ENCODE results near the gene ZNF274.
"Not testable (repeated sequence)": the region's sequence is repeated elsewhere in the genome, so short reads cannot be mapped to it uniquely, and the experiment has no call there.

Gene ZNF274

DNA sequence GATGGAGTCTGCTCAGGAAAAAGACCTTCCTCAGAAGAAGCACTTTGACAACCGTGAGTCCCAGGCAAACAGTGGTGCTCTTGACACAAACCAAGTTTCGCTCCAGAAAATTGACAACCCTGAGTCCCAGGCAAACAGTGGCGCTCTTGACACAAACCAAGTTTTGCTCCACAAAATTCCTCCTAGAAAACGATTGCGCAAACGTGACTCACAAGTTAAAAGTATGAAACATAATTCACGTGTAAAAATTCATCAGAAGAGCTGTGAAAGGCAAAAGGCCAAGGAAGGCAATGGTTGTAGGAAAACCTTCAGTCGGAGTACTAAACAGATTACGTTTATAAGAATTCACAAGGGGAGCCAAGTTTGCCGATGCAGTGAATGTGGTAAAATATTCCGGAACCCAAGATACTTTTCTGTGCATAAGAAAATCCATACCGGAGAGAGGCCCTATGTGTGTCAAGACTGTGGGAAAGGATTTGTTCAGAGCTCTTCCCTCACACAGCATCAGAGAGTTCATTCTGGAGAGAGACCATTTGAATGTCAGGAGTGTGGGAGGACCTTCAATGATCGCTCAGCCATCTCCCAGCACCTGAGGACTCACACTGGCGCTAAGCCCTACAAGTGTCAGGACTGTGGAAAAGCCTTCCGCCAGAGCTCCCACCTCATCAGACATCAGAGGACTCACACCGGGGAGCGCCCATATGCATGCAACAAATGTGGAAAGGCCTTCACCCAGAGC is 29.6 kb downstream of the ZNF274 start:
- no peak for DNase-seq

- no peak for DNase-seq
These were observed 30.2 kb downstream of the ZNF274 start for GRCh38 chr19:58213075-58213369.

- DNase-seq, result no peak
These were observed 34.2 kb downstream of the ZNF274 start for GRCh38 chr19:58217069-58217481.

DNA sequence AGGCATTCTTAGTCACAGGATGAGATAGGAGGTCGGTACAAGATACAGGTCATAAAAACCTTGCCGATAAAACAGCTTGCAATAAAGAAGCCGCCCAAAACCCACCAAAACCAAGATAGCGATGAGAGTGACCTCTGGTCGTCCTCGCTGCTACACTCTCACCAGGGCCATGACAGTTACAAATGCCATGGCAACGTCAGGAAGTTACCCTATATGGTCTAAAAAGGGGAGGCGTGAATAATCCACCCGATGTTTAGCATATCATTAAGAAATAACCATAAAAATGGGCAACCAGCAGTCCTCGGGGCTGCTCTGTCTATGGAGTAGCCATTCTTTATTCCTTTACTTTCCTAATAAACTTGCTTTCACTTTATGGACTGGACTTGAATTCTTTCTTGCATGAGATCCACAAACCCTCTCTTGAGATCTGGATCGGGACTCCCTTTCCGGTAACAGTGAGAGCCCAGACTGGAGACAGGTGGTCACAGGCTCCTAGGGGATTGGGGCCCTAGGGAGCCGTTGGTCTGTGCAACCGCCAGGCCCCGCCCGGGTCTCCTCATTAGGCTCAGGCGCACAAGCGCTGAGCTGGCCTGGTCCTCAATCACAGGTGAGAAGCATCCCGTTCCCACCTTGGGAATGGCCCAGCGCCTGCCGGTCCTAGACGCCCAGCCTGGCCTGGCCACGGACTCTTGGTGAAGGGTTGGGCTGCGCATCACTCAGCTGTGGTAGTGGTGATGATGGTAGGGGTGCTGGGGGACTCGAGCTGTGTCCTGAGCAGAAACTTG is 34.9 kb downstream of the ZNF274 start:
- DNase-seq, result no peak

DNA sequence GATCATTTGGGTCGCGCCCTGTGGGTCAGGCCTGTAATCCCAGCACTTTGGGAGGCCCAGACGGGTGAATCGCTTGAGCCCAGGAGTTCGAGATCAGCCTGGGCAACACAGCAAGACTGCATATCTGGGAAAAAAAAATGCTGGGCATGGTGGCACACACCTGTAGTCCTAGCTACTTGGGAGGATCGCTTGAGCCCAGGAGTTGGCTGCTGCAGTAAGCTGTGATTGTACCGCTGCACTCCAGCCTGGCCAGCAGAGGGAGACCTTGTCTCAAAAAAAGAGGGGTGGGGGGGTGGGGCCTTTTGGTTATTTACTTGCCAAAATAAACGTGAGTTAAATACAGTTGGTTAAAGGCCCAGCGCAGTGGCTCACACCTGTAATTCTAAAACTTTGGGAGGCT is 36.0 kb downstream of the ZNF274 start:
- no peak for DNase-seq

DNA sequence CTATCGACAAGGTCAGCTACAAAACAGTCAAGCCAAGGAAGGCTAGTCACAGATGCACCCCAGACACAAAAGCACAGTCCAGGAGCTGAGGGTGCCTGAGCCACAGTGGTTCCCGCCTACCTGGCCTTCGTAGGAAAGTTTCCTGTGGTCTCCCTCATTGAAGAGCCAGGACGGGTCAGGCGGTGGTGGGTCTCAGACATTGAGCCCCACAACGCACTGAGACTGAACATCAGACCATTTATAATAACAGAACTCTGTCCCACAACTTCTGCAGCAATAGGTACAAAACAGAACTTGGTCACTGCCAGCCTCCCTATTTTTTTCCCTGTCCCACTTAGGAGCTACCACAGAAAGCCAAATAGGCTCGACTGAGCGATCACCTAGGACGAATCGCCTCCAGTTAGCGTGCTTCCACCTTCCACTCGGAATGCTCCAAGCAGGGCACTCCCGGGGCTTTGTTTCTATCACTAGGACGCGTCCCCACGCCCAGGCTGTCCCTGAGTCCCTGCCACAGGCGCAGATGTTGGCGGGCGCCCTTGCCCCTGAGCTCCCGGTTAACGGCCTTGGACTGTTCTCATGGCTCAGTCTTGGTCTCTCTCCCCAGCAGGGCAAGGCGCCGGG is 45.2 kb downstream of the ZNF274 start:
- no peak for DNase-seq

DNA sequence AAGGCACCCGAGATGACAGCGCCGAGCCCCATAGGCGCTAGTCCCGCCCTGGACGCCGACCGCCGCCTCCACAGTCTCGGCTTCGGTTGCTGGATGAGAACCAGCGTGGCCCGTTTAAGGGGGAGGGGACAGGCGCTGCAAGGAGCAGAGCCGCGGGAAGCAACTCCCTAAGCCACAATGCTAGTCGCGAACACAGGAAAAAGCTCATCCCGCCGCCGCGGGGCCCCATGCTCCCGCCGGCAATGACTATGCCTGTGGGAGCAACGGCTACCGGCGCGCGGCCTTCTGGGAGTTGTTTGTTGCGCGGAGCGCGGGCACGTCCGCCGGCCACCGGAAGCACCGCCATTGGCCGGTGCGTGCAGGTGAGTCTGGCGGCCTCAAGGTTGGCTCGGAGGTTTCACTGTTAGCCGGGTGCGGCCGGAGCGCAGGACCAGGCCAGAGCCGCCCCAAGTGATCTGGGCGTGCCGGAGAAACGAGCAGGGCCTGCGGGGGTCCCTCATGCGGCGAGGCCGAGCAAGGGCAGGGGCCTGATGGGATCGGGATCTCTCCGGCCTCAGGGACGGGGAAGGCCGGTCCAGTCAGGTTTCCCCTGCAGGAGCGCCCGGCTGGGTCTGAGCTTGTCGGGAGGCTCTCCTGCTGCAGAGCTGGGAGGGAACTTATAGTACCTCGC is 45.9 kb downstream of the ZNF274 start, which contains the start of gene ZNF544:
TSS of gene ZNF544 (plus strand) at position 330 of the 670 bp plus-strand sequence. CDS start 15,110 bp downstream, outside the sequence.
- DNase-seq, result peak; percentile 57 to 82

GRCh38 chr19:58229255-58229639 is 46.4 kb downstream of the ZNF274 start:
- DNase-seq, result no peak

- DNase-seq, result no peak
These were observed 54.5 kb downstream of the ZNF274 start for GRCh38 chr19:58237324-58237723.

GRCh38 chr19:58243351-58243750 is 60.5 kb downstream of the ZNF274 start:
- DNase-seq, result no peak

DNA sequence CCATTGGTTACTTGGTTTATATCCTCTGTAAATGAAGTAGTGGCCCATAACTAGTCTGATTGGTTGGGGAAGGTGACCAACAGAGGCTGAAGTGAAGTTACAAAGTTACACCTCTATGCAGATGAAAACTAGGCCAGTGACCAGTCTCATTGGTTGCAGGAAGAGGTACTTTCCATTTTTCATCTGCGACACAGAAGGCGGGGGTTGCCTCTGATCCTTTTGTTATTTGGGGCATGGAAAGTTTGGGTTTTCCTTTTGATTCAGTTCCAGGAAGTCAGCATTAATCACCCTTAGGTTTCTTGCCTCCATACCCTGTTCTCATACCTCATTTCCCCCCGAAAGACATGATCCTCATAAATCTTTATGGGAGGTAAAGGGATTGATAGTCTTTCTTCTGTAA is 66.0 kb downstream of the ZNF274 start:
- no peak for DNase-seq

DNA sequence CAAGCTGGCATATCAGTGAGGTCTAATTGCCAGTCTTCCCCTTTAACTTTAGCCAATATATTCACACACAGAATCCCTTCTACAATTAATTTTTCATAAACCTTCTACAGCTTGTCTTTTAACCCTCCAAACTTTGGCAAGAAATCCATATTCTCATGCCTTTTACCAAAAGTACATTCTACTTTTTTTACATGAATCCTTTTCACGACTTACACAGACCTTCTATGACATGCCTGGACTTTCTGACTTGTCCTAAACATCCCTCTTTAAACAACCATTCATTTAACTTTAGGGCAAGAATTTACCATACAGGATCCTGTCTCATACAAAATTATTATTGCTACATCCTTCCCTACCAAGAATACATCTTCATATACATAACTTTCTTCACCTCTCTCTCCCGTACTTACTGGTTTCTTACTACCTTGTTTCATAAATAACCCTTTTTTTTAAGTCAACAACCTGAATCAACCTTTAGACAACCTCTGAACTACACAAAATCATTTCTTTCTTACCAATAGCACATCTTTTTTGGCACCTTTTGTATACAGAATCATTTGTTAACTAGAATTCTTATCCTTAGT is 69.3 kb downstream of the ZNF274 start:
- DNase-seq, result peak in 1 of 2 experiments; percentile 10

DNA sequence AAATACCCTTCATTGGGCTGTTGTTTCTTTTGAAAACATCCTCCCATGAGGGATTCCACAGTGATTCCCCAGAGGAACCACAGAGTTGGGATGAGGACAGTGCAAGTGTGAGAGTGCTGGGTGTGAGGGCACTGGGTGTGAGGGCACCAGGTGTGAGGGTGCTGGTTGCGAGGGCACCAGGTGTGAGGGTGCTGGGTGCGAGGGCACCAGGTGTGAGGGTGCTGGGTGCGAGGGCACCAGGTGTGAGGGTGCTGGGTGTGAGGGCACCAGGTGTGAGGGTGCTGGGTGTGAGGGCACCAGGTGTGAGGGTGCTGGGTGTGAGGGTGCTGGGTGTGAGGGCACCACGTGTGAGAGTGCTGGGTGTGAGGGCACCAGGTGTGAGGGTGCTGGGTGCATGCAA is 75.4 kb downstream of the ZNF274 start:
- not testable (repeated sequence) for DNase-seq

- no peak for DNase-seq
These were observed 78.7 kb downstream of the ZNF274 start for GRCh38 chr19:58261600-58261967.

DNA sequence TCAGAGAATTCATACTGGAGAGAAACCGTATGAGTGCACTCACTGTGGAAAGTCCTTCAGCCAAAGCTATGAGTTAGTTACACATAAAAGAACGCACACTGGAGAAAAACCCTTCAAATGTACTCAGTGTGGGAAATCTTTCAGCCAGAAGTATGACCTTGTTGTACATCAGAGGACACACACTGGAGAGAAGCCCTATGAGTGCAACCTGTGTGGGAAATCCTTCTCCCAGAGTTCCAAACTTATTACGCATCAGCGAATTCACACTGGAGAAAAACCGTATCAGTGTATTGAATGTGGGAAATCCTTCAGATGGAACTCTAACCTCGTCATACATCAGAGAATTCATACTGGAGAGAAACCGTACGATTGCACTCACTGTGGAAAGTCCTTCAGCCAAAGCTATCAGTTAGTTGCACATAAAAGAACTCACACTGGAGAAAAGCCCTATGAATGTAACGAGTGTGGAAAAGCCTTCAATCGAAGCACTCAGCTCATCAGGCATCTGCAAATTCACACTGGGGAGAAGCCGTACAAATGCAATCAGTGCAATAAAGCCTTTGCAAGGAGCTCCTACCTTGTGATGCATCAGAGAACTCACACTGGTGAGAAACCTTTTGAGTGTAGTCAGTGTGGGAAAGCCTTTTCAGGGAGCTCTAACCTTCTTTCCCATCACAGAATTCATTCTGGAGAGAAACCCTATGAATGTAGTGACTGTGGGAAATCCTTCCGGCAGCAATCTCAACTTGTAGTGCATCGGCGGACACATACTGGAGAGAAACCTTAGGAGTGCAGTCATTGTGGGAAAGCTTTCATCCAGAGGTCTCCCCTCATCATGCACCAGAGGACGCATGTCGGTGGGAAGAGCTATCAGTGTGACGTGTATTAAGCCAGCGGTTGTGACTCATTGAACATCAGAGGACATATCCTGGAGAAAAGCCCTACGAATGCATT is 79.4 kb downstream of the ZNF274 start:
- no peak for DNase-seq

- DNase-seq, result no peak
These were observed 80.0 kb downstream of the ZNF274 start for GRCh38 chr19:58262922-58263296.
